Measurements from ENCODE around the gene BCKDHB.

GRCh38 chr6:80245043-80245442 is 138.6 kb downstream of the BCKDHB start:
- TF ChIP-seq CTCF (conservative IDR thresholded peaks at IDR 0.05; ENCODE audit: low read depth, low read length), result no peak
- TF ChIP-seq POLR2A (IDR thresholded peaks at IDR 0.05; ENCODE audit: low read depth, low read length), result no peak
- no peak for TF ChIP-seq MXI1 (IDR thresholded peaks at IDR 0.05; ENCODE audit: borderline replicate concordance, low read depth, low read length)
- no peak for TF ChIP-seq RAD21 (IDR thresholded peaks at IDR 0.05; ENCODE audit: low read length)
- no peak for TF ChIP-seq SMC3 (IDR thresholded peaks at IDR 0.05; ENCODE audit: low read depth, low read length)
- TF ChIP-seq CEBPB (IDR thresholded peaks at IDR 0.05; ENCODE audit: low read depth, low read length), result no peak
- TF ChIP-seq FOS (IDR thresholded peaks at IDR 0.05; ENCODE audit: low read depth, low read length), result no peak
- no peak for TF ChIP-seq BHLHE40 (IDR thresholded peaks at IDR 0.05; ENCODE audit: low read depth, low read length)
- TF ChIP-seq MAFK (IDR thresholded peaks at IDR 0.05; ENCODE audit: low read depth, low read length), result no peak
- TF ChIP-seq CHD1 (IDR thresholded peaks at IDR 0.05; ENCODE audit: low read depth, low read length), result no peak
- no peak for TF ChIP-seq USF2 (IDR thresholded peaks at IDR 0.05; ENCODE audit: low read depth, low read length)
- no peak for TF ChIP-seq NFE2L2 (IDR thresholded peaks at IDR 0.05; ENCODE audit: low read depth, low read length)

All from IMR-90 (cell line).